WERI-Rb-1 (cell line): Measurements from ENCODE around the gene CCDC34.

ENCODE experiments used
- DNase-seq: peaks from one replicate; pipeline ENCODE4 v3.0.0-alpha.2; 2020
- H3K27ac ChIP-seq: fragments of 250-450 bp; sonication (Bioruptor Pico); 2 replicates; pipeline ENCODE4 v1.5.1; 2020; ENCODE audit warnings: mild to moderate bottlenecking, moderate library complexity
- H3K27me3 ChIP-seq: fragments of 250-450 bp; sonication (Bioruptor Pico); 2 replicates; pipeline ENCODE4 v1.5.1; 2021; ENCODE audit warnings: mild to moderate bottlenecking, low read depth, moderate library complexity; ENCODE audit not compliant: insufficient read depth, severe bottlenecking
- H3K36me3 ChIP-seq: fragments of 250-450 bp; sonication (Bioruptor Pico); 2 replicates; pipeline ENCODE4 v1.5.1; 2020; ENCODE audit warnings: mild to moderate bottlenecking, moderate library complexity
- H3K4me3 ChIP-seq: 2 replicates; pipeline ENCODE4 v1.5.1; 2011; ENCODE audit warnings: low read depth, mild to moderate bottlenecking, control low read depth, low read length
- H3K9me3 ChIP-seq: fragments of 250-450 bp; sonication (Bioruptor Pico); 2 replicates; pipeline ENCODE4 v1.5.1; 2021; ENCODE audit warnings: mild to moderate bottlenecking, moderate library complexity; ENCODE audit not compliant: severe bottlenecking
- CTCF ChIP-seq: IDR thresholded peaks from 2 replicates; pipeline ENCODE4 v1.5.1; 2011; ENCODE audit warnings: low read depth, mild to moderate bottlenecking, control low read depth, inconsistent platforms, low read length

Gene CCDC34

GRCh38 chr11:27310182-27310581, 52.8 kb downstream of the CCDC34 start:
- Histone ChIP-seq H3K4me3 (no peak overlapping the region), H3K9me3 (no peaks in the 10 kb centered on the region), H3K36me3 (no peaks in the 10 kb centered on the region), H3K27me3 (no peaks in the 10 kb centered on the region), H3K27ac (no peak overlapping the region)
- TF ChIP-seq CTCF, result no peak
- DNase-seq, result no peak

- TF ChIP-seq CTCF, result no peak
- DNase-seq, result no peak
- no peaks in the 10 kb centered on the region for H3K36me3 ChIP-seq
- no peaks in the 10 kb centered on the region for H3K27me3 ChIP-seq
- H3K27ac ChIP-seq, result no peak overlapping the region
- peaks cover 3% of the 10 kb centered on the region for H3K9me3 ChIP-seq
- no peak overlapping the region for H3K4me3 ChIP-seq
Measured at GRCh38 chr11:27309046-27309445, 54.0 kb downstream of the CCDC34 start.

GRCh38 chr11:27307232-27307631, 55.8 kb downstream of the CCDC34 start:
- no peak for TF ChIP-seq CTCF
- no peak overlapping the region for H3K27ac ChIP-seq
- H3K4me3 ChIP-seq, result no peak overlapping the region
- no peaks in the 10 kb centered on the region for H3K36me3 ChIP-seq
- peaks cover 3% of the 10 kb centered on the region for H3K9me3 ChIP-seq
- no peaks in the 10 kb centered on the region for H3K27me3 ChIP-seq
- DNase-seq, result no peak

GRCh38 chr11:27305751-27306150, 57.3 kb downstream of the CCDC34 start:
- no peak for TF ChIP-seq CTCF
- peaks cover 3% of the 10 kb centered on the region for H3K9me3 ChIP-seq
- H3K4me3 ChIP-seq, result no peak overlapping the region
- H3K36me3 ChIP-seq, result no peaks in the 10 kb centered on the region
- DNase-seq, result no peak
- no peaks in the 10 kb centered on the region for H3K27me3 ChIP-seq
- no peak overlapping the region for H3K27ac ChIP-seq

GRCh38 chr11:27304514-27304913, 58.5 kb downstream of the CCDC34 start:
- DNase-seq, result no peak
- no peaks in the 10 kb centered on the region for H3K36me3 ChIP-seq
- no peak overlapping the region for H3K4me3 ChIP-seq
- H3K27ac ChIP-seq, result no peak overlapping the region
- peaks cover 3% of the 10 kb centered on the region for H3K9me3 ChIP-seq
- TF ChIP-seq CTCF, result no peak
- H3K27me3 ChIP-seq, result no peaks in the 10 kb centered on the region

GRCh38 chr11:27303903-27304302, 59.1 kb downstream of the CCDC34 start:
- no peak for DNase-seq
- no peaks in the 10 kb centered on the region for H3K36me3 ChIP-seq
- H3K4me3 ChIP-seq, result no peak overlapping the region
- no peak overlapping the region for H3K27ac ChIP-seq
- TF ChIP-seq CTCF, result no peak
- peaks cover 3% of the 10 kb centered on the region for H3K9me3 ChIP-seq
- H3K27me3 ChIP-seq, result no peaks in the 10 kb centered on the region
